Stimulated activated CD4-positive, alpha-beta T cell treated with anti-CD3 and anti-CD28 coated beads, TNF-alpha, amount 100 ng/mL, for 24 hours (primary cell): ENCODE measurements around the gene MAGED2.
"Not testable (repeated sequence)": the region's sequence is repeated elsewhere in the genome, so short reads cannot be mapped to it uniquely, and the experiment has no call there.

ENCODE experiments used
- DNase-seq, 3 experiments: peaks; one replicate each; pipeline ENCODE4 v3.0.0-alpha.2; 2020; ENCODE audit warnings: low read depth in 3 of 3

Gene MAGED2

DNA sequence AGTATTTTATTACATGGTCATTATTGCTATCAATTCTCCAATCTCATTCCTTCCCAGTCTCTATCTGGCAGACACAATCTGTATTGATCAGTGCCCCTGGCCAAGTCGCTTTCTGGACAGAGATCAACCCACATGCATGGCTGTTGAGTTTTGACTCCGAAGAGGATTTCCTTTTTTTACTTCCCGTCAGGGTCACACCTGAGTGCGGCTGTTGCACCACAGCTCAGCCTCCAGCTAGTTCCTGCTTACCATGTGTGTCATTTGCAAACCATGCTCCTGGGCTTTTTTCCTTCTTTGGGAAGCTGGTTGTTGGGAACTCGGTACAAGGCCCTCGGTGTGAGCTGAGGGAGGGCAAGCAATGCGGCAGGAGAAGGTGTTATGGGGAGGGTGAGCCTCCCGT, 11.7 kb downstream of the MAGED2 start:
- no peak for DNase-seq

DNA sequence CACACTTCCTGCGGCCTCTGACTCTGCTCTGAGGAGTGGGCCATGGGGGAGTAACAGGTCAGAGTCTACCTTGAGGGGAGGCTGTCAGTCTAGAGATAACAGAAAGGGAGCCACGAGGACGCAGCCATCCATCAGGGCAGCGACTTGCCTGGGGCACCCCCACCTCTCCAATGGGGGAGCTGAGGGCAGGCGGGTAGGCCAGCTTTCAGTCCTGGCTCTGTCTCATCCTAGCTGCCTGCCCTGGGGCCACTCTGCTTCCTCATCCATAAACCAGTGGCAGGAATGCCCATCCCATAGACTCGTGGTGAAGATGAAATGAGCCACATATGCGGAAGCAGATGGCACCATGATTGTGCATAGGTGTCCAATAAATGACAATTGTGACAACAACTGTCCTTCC, 13.2 kb downstream of the MAGED2 start:
- no peak for DNase-seq

DNA sequence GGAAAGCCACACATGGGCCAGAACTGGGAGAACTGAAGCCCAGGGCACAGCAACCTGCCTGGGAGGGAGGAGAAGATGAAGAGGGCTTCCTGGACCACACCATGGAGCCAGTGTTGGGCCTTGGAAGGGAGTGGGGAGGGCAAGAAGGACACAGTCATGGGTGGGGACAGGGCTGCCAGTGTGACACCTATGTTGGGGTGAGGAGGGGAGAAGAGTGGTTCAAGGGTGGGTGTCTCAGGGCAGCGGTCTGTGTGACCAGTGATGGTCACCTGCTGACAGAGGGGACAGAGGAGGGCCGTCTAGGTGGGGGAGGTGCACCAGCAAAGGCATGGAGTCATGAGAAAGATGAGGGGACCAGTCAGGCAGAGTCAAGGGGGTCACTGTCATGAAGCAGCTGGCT, 13.8 kb downstream of the MAGED2 start:
- DNase-seq = no peak

GRCh38 chrX:54824195-54824594, 16.6 kb downstream of the MAGED2 start:
- no peak for DNase-seq

DNA sequence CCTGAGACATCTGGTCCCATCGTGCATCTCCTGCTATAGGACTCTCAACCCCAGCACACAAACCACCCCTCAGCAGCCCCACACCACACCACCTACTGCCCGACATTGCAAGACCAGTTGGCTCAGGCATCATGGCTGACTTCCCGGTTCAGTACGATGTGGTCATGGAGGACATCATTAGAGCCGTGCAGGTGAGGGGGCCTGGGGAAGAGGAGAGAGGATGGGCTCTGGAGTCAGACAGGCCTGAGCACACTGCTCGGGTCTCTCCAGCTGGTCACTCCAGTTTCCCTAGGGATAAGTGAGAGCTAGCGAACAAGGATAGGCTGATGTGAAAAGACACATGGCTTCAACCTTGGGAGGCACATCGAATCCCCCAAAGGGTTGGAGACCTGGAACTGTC, 17.2 kb downstream of the MAGED2 start:
- no peak for DNase-seq

GRCh38 chrX:54825716-54826438, 18.3 kb downstream of the MAGED2 start:
- peak in 1 of 3 experiments; percentile 10 for DNase-seq

DNA sequence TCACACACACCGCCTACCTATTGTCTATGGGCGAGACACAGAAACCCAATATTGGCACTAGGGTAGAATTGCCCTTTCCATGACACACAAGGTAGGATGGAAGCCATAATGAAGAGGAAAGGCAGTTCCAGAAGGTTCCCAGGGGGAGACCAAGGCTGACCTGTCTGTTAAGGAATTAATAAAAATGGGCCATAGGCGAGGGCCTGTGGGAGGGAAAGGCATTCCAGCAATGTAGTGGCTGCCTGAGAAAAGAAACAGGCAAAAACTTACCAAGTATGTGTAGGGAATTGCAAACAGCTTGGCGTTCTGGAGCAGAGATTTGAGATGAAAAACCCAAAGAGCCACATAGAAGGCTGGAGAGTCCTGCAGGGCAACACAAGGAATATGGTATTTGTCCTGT, 19.1 kb downstream of the MAGED2 start:
- DNase-seq = no peak

DNA sequence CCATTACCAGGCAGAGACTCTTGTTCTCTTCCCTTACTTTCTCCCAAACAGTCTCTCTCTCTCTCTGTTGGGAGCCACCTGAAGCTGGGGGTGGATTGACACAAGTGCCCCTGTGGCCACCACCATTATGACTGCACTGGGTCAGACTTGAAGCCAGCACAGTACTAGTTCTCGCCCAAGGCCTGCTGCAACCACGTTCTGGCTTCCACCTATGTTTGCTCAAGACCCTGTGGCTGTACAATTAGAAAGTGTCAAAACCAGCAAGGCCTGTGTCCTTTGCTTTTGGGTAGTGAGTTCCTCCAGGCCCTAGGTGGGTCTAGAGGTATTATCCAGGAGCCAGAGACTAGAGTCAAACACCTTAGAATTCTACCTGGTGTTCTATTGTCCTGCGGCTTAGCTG, 31.0 kb downstream of the MAGED2 start:
- no peak for DNase-seq

- DNase-seq = not testable (repeated sequence)
These were observed 33.8 kb downstream of the MAGED2 start for GRCh38 chrX:54841184-54841874.

- no peak for DNase-seq
These were observed 35.1 kb downstream of the MAGED2 start for GRCh38 chrX:54842607-54843006.

DNA sequence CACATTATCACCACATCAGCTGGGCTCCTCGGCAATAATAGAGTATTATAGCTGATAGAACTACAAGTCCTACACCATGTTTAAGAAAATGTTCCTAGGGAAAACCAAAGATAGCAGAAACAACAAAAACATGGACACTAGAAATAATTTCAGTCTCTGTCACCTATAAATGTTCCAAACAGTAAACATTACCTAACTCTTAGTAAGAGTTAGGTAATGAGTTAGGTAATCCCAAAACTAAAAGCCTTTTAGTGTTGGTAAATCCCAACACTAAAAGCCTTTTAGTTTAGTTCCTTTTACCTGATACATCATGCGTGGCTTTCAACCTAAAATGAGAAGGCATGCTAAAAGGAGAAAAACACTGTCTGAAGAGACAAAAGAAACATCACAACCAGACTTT, 35.5 kb downstream of the MAGED2 start:
- no peak for DNase-seq

DNA sequence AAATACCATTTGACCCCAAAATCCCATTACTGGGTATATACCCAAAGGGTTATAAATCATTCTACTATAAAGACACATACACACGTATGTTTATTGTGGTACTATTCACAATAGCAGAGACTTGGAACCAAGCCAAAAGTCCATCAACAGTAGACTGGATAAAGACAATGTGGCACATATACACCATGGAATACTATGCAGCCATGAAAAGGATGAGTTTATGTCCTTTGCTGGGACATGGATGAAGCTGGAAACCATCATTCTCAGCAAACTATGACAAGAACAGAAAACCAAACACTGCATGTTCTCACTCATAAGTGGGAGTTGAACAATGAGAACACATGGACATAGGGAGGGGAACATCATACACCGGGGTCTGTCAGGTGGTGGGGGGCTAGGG, 40.2 kb downstream of the MAGED2 start:
- DNase-seq = not testable (repeated sequence)

- DNase-seq = no peak
These were observed 57.7 kb downstream of the MAGED2 start for GRCh38 chrX:54865208-54865607.
